AG08395 (cell line): Measurements from ENCODE around the gene FBRSL1.

Experiments used
- DNase-seq: peaks from one replicate; pipeline ENCODE4 v3.0.0; 2012; ENCODE audit warnings: mixed read lengths, low spot score

The FBRSL1 gene

GRCh38 chr12:132511516-132512196 is 21.7 kb downstream of the FBRSL1 start:
- no peak for DNase-seq

GRCh38 chr12:132512197-132513069 is 22.5 kb downstream of the FBRSL1 start:
- no peak for DNase-seq

- DNase-seq = peak; percentile 41
Observed at GRCh38 chr12:132513070-132513398, 23.1 kb downstream of the FBRSL1 start.

DNA sequence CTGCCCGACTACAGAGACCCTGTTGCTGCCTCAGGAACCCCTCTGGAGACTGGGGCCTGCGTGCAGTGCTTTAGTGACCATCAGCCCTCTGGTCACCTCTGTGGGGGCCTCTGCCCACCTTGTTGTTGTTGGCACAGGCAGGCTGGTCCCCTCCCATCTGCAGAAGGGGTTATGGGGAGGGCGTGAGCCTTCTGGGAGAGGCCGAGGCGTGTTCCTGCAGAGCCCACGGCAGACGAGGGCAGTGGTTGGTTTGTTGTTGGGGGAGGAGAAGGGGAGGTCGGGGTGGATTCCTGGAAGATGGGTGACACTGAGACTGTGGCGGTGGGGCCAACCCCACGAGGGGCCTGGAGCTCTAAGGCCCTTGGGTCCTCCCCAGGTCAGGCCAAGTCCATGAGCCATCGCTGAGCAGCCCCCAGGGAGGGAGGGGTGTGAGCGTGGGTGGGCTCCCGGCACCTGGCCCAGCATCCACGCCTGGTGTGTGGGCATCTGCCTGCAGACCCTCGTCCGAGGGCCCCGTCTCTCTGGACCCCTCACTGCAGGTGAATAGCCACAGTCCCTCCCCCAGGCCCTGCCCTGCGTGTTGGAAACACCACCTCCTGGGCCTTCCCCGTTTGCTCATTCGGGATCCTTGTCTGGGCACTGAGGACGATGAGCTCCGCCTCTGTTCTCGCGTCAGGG is 23.6 kb downstream of the FBRSL1 start:
- DNase-seq = no peak

- DNase-seq = no peak
Observed at GRCh38 chr12:132514216-132514820, 24.4 kb downstream of the FBRSL1 start.

DNA sequence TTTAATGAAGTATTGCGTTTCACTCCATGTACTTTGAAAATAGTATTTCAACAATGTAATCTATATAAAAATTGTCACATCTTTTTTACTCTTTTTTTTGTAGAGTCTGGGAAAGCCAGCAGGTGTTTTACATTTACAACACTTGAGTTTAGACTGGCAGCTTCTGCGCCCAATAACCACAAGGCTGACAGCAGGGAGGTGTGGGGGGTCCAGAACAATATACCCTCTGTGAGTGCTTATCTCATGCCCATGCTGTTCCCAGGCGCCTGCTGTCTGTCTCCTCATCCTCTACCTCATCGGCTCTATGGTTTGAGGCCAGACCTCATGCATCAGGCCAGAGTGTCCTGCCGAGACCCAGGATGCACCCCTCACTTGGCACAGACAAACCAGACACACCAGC is 24.9 kb downstream of the FBRSL1 start:
- DNase-seq = no peak

DNA sequence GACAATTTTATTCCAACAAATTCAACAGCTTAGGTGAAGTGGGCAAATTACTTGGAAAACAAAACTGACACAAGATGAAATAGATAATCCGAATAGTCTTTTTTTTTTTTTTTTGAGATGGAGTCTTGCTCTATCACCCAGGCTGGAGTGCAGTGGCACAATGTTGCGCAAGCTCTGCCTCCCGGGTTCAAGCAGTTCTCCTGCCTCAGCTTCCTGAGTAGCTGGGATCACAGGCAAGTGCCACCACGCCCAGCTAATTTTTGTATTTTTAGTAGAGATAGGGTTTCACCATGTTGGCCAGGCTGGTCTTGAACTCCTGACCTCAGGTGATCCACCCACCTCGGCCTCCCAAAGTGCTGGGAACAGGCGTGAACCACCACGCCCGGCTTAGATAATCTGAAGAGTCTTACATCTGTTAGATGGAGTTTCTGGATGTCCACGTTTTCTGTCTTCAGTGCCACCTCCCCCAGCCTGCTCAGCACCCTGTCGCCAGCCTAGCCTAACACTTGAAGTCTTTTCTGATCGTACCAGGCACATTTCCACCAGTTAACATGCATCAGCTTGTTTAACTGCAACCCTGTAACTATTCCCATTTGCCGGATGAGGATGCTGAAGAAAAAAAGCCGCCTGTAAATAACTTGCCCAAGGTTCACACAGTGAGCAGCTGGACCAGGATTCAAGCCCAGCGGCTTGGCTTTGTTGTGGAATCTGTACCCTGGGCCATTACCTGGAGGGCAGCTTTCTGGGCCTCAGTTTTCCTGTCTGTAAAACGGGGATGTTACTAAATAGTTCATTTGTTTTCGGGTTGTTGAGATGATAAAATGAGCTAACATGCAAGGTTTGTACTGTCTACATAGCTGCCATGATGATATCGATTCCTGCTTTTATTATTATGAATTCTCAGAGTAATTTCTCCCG is 26.4 kb downstream of the FBRSL1 start:
- DNase-seq = no peak

DNA sequence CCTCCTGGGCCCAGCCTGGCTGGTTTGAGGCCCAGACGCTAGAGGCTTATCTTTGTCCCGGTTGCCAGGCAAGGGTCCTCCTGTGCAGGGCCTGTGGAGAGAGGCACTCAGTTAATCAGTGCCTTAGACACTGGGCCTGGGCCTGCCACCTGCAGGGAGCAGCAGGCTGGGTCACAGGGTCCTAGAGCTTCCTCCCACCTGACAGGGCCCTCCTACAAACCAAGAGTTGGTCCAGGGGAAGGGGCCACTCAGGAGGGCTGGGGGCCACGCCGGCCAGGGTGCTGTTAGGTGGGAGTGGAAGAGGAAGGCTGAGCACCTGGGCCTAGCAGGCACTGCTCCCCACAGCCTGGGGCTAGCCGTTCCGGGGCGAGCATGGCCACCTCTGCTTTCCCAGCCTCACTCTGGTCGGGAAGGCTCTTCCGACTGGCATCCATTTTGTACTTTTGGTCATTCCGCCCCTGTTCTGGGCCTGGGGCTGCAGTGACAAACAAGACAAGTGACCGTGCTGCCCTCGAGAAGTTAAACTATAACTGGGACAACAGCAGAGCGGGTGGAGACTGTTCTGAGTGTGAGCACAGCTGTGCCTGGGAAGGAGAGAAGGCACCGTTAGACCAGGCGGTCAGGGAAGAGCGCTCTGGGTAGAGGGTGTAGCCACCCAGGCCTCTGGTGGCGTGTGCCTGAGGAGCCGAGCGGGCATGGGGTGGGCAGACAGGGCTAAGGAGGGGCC is 27.2 kb downstream of the FBRSL1 start:
- no peak for DNase-seq

- DNase-seq = no peak
Observed at GRCh38 chr12:132517740-132518100, 27.8 kb downstream of the FBRSL1 start.

GRCh38 chr12:132518354-132518992 is 28.5 kb downstream of the FBRSL1 start:
- DNase-seq = no peak

DNA sequence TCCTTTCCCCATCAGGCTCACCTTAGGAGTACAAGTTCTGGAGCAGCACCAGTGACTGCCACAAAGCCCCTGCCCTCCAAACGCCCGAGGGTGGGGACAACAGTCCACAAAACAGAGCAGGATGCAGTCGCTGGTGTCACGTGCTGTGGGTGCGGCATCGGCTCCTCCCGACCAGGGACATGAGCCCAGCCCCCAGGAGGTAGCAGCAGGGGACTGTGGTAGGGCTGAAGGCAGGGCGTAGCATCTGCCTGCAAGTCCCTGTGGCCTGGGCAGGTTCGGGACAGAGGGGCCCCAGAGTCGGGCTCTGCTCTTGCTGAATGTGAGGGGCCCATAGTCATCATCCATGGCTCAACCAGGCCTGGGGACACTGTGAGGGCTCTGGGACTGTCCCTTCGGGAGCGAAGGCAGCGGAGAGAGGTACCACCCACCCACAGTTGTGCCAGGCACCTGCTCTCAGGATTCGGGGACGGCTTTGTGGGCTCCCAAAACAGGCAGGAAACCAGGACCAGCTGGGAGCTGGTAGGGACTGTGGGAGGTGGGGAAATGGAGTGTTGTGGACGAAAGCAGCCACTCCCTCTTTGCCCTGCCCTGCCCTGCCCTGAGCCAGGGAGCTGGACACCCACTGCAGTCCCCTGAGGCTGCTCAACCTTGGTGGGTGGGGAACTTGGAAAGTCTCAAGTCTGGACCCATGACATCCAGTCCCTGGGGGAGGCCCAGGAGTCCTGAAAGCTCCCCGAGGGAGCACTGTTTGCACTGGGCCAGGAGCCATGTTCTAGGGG is 30.7 kb downstream of the FBRSL1 start:
- DNase-seq = no peak

DNA sequence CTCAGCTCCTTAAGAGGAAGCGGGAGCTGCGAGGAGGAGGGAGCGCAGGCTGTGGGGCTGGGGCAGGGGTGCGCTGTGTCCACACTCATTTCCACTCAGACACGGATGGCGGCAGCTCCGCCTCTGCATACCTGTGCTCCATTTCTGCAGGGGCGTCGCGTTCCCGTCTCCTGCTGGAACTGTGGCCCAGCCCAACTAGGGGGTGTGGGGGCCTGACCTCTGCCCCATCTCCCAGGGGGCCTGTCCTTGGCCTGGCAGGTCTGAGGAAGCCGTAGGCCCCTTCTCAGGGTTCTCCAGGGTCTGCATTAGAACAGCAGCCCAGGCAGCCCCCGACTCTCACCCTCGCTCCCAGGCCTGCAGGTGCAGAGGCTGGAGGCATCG is 31.2 kb downstream of the FBRSL1 start:
- DNase-seq = no peak

DNA sequence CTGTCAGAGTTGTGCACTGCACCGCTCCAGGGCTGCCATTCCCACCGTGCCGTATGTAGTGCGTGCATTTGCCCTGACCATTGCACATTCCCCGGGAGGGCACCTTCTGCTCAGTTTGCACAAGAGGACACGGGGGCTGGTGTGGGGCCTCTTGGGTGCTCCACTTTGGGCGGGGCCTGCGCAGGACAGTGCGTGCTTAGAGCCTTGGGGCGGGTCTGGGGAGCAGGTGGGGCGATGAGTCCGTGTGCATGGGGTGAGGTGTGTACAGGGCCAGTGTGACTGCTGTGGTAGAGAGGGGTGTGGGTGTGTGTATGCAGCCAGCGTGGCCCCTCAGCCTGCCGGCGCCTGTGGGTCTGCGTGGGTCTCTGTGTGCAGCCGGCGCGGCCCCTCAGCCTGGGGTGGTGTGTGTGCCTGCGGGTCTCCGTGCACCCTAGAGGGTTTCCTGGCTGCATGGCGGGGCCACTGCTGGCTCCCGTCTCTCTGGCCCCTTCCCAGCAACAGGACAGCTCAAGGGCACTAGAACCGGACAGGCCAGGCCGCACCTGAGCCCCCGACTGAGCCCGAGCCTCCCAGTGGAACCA is 31.9 kb downstream of the FBRSL1 start:
- DNase-seq = no peak

DNA sequence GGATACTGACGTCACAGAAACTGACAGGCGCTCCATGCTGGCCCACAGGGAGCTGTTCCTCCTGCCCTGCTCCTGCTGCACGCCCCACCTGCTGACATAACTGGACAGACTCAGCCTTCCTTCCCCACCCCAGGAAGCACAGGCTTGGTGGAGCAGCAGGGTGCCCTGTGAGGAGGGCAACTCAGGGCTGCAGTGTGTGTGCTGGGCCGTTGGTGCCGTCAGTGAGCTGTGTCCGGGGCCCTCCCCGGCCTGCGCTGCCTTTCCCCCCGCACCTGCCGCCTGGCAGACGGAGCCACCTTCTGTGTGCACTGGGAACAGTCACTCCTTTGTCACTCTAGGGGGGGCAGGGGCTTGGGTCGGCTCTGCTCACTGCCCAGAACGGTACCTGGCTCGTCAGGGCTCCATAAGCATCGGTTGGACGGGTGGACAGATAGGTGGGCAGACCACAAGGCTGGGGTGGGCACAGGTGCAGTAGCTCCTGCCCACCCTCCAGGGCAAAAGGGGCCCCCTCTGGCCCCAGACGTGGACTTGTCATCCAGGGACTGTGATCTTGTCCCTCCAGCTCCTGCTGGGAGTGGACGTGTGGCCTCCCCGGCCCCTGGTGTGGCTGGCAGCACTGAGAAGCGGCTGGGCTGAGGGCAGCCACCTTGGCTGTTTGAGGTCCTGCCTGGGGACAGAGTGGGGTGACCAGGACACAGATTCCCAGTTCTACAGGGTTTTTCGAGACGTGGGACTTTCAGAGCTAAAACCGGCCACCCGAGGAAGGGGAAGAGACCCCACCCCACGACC is 32.8 kb downstream of the FBRSL1 start:
- DNase-seq = no peak

- peak; percentile 86 for DNase-seq
Observed at GRCh38 chr12:132523576-132524331, 33.8 kb downstream of the FBRSL1 start.

- no peak for DNase-seq
Observed at GRCh38 chr12:132524405-132524804, 34.5 kb downstream of the FBRSL1 start.

DNA sequence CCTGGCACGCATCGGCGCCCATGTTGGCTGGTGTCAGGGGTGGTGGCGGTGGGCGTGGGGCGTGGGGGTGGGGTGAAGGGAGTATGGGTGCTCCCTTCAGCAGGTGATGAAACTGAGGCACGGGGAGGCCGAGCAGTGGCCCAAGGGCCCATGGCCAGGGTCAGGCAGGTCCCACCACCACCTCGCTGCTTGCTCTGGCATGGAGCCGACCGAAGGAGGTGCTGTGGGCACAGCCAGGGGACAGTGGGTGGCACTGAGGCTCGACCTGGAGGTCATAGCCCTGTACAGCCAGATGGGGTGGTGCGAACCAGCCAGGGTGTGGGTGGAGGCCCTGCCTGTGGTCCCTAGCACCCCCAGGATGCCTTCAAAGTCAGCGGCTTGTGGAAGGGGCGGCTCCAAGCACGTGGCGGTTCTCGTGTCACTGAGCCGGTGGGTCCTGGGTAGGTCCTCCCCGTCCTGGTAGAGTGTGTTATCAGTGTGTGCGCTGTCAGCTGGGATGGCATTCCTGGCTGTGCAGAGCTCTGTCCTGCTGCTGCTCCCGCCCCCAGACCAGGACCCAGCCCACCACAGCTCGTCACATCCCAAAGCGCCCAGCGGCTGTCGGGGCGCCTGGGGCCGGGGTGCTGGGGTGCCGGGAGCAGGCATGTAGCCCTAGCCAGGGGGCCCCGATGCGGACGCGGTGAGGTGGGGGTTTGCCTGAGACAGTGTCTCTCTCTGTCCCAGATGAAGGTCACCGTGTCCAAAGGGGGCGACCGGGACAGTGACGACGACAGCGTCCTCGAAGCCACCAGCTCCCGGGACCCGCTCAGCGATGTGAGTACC is 35.3 kb downstream of the FBRSL1 start:
- no peak for DNase-seq
